Breast epithelium (tissue), 3 donors: Measurements from ENCODE around the gene ZNF579.

Experiments
- CTCF ChIP-seq, 3 donors: fragments of 450-650 bp; IDR thresholded peaks; one replicate each; pipeline ENCODE4 v1.5.1; 2016 to 2017; ENCODE audit warnings: antibody characterized with exemption in 3 of 3, mild to moderate bottlenecking in 3 of 3, moderate library complexity in 3 of 3
- POLR2A ChIP-seq: fragments of 450-650 bp; IDR thresholded peaks from one replicate; pipeline ENCODE4 v1.6.1; 2016; ENCODE audit warnings: antibody characterized with exemption, mild to moderate bottlenecking, moderate library complexity
- POLR2AphosphoS5 ChIP-seq, 3 donors: sonication (generic); formaldehyde crosslinking; IDR thresholded peaks; one replicate each; pipeline ENCODE4 v1.6.1; 2017; ENCODE audit warnings: antibody characterized with exemption in 3 of 3

DNA sequence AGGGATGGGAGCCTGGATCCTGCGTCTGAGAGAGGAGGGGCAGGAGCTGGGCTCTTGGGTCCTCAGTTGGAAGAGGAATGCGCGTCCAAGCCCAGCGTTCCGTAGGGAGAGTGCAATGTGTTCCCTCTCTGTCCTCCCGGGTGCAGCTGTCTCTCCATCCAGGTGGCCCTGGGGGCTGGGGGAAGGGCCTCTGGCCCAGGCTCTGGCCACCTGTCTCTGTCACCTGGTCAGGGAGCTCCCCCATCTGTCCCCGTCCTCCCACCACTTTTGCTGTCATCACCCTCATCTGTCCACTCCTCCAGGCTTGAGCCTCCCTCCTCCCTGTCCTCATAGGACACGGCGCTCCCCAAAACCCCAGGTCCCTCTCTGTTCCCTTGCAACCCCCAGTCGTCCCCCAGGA is 40.0 kb downstream of the ZNF579 start:
- TF ChIP-seq CTCF (IDR thresholded peaks at IDR 0.05) (no peak), POLR2A (no peak), POLR2AphosphoS5 (IDR thresholded peaks at IDR 0.05) (no peak)
